GM12864 (cell line): Measurements from ENCODE around the gene EDRF1.

Source experiments
- DNase-seq: peaks from one replicate; pipeline ENCODE4 v3.0.0-alpha.2; 2011; ENCODE audit warnings: low read depth
- H3K4me3 ChIP-seq: 2 replicates; pipeline ENCODE4 v1.5.1; 2011; ENCODE audit warnings: mild to moderate bottlenecking, low read depth, low read length, control low read depth
- CTCF ChIP-seq: IDR thresholded peaks from 2 replicates; pipeline ENCODE4 v1.5.1; 2011; ENCODE audit warnings: low read depth, mild to moderate bottlenecking, moderate library complexity, low read length, control low read depth, inconsistent platforms; ENCODE audit errors: missing control alignments

Gene EDRF1

GRCh38 chr10:125801574-125801973 is 82.1 kb downstream of the EDRF1 start:
- no peak overlapping the region for H3K4me3 ChIP-seq
- no peak for DNase-seq
- no peak for TF ChIP-seq CTCF

- DNase-seq = no peak
- H3K4me3 ChIP-seq = no peak overlapping the region
- no peak for TF ChIP-seq CTCF
Observed at GRCh38 chr10:125802131-125802530, 82.6 kb downstream of the EDRF1 start.

- DNase-seq = no peak
- no peak for TF ChIP-seq CTCF
- H3K4me3 ChIP-seq = no peak overlapping the region
Observed at GRCh38 chr10:125802739-125803138, 83.2 kb downstream of the EDRF1 start.

- no peak for TF ChIP-seq CTCF
- no peak overlapping the region for H3K4me3 ChIP-seq
- DNase-seq = no peak
Observed at GRCh38 chr10:125808047-125808446, 88.5 kb downstream of the EDRF1 start.

- TF ChIP-seq CTCF = no peak
- no peak overlapping the region for H3K4me3 ChIP-seq
- no peak for DNase-seq
Observed at GRCh38 chr10:125811251-125811650, 91.7 kb downstream of the EDRF1 start.

- H3K4me3 ChIP-seq = no peak overlapping the region
- DNase-seq = no peak
- TF ChIP-seq CTCF = no peak
Observed at GRCh38 chr10:125812128-125812750, 92.7 kb downstream of the EDRF1 start.
